ENCODE measurements around the gene RHCG.

GRCh38 chr15:89490081-89490813 lies 6.1 kb downstream of the RHCG start:
- TF ChIP-seq CTCF (IDR thresholded peaks at IDR 0.05; ENCODE audit: low read depth, low read length) (no peak), POLR2A (IDR thresholded peaks at IDR 0.05; ENCODE audit: extremely low read depth, insufficient read length) (no peak), MYC (IDR thresholded peaks at IDR 0.05; ENCODE audit: low read depth, low read length) (no peak)

Data from NB4 (cell line).